GDM1 (cell line): ENCODE data around the gene VPS26C.

Experiments used
- DNase-seq: peaks from one replicate; lab custom pipeline; 2025; lab: John Stamatoyannopoulos, UW

VPS26C gene

DNA sequence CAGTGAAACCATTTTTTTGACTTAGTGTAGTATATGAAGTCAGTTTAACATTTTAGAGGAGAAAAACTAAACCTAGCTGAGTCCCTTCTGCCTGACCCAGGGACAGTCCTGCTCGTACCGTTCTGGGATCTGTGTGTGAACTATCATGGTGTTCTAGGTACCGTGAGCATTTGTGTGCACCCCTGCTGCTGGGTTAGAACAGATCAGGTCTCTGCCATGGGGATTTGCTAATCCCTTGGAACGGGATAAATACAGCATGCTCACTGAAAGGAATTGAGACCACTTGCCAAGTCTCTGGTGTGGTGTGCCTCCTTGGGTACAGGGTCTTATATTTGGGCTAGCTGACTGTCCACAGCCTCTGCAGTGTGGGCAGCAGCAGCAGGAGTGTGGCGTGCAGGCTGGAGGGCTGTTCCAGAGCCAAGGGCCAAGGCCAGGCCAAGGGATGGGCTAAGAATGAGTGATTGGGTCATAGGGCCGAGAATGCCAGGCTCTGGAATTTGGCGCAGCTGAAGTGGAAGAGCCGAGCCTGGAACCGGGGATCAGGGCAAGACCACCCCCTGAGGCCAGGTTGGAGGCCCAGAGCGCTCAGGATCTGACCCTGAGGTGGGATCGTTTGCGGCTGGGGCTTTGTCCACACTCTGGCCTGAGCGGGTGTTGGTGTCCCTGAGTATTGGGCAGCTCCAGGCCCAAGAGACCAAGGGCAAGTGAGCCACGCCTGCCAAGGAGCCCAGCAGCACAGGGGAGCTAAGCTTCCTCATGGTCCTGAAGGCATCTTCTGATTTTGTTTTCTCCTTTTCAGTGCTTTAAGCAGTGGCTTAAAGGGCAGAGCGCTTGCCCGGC is 66.3 kb downstream of the VPS26C start:
- no peak for DNase-seq

DNA sequence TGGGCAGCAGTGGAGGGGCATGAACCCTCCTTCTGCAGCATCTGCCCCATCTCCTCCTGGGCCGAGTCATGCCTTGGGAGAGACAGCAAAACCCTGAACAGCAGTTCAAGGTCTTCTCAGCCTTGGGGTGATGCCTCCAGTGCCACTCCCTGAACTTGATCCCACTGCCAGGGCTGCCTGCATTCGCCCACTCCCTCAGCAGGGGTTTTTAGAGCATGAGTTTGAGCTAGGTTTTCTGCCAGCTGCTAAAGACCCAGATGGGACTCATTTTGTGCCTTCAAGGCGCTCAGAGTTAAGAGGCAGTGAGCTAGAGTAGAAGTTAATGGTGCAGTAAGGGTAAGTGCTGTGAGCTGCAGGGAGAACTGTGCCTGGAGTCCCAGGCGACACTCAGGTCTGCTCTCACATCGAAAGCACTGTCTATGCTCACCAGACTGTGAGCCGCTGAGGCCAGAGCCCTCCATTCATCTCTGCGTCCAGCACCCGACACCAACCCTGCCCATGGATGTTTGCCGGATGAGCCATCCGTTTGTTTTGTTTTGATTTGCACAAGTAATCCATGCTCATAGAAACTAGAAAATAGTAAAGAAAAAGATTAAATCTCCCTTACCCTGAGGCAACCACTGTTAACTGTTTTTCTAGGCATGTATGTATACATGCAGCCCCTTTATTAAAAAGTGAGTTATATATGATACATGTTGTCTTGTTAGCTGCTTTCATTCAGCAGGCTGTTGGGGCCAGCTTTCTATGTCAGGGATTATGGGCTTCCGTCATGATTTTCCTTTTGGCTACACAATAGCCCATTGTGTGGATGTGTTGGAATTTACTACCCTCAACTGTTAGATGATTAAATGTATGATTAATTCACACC is 67.8 kb downstream of the VPS26C start:
- DNase-seq = no peak

DNA sequence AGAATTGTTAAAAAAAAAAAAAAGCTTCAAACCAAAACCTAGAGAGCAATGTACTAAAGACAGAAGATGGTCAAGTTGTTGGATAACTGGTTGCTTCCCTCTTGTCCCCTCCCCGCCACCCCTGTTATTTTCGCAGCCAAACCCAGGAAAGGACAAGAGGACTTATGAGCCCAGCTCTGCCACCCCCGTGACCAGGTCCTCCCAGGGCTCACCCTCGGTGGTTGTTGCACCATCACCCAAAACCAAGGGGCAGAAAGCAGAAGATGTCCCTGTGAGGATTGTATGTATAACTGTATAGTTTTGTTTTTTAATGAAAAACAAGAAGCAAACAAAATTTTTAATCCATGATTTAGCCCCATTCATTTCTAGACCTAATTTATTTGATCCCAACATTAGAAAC is 69.4 kb downstream of the VPS26C start:
- no peak for DNase-seq

DNA sequence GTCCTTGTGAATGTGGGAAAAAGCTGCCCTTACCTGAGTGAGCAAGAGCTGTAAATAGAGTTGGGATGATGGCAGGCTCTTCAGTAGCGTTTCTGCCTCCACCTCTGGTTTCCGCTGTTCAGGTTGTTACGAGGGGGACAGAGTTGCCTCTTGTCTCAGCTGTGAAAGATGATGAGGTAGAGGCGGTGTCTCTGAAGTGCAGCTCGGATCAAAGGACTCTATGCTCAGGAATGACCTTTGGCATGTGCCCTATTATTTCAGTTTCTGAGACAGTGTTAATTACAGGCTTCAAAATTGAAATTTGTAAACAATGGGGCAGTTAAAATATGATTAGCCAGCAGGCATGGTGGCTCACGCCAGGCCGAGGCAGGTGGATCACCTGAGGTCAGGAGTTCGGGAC is 70.3 kb downstream of the VPS26C start:
- no peak for DNase-seq

DNA sequence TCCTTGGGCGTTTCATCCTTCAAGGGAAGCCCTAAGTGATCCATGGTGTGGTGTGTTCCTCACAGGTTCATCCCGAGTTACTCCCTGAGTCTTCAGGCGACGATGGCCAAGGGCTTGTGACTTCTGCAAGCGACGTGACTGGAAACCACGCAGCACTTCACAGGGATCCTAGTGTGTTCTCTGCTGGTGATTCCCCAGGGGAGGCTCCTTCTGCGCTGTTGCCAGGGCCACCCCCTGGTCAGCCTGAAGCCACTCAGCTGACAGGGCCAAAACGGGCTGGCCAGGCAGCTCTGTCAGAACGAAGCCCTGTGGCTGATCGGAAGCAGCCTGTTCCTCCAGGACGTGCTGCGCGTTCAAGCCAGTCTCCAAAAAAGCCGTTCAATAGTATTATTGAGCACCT is 71.5 kb downstream of the VPS26C start:
- no peak for DNase-seq

DNA sequence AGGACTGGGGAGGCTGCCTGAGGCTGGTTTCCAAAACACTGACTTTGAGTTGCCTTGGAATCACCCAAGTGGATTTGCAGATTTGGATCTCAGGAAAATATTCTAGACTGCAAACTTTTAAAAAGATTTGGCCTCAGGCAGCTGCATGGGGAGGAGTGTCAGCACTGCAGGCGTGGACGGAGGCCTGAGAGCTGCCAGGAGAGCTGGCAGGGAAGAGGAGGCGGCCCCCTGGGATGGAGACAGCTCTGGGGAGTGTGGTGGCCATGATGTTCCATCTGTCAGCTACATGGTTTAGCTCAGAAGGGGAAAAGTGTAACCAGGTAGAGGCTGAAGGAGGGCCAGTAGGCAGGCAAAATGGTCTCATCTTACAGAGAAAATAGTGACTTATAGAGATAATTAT is 72.1 kb downstream of the VPS26C start:
- no peak for DNase-seq

DNA sequence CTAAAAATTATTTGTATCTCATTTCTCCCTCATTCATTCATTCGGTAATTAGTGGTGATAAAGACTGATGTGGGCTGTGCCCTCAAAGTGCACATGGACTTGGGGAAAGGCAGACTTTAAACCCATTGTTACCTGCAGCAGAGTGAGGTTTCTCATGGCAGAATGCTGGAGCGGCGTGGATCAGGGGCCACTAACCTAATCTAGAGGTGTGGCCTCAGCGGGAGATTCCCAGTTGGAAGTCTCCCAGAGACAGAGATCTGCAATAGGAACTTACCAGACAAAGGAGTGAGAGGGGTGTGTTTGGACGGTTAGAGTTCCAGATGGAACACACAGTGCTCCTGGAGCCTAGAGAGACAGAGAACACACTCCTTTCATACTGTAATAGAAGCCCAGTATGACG is 73.5 kb downstream of the VPS26C start:
- DNase-seq = no peak

DNA sequence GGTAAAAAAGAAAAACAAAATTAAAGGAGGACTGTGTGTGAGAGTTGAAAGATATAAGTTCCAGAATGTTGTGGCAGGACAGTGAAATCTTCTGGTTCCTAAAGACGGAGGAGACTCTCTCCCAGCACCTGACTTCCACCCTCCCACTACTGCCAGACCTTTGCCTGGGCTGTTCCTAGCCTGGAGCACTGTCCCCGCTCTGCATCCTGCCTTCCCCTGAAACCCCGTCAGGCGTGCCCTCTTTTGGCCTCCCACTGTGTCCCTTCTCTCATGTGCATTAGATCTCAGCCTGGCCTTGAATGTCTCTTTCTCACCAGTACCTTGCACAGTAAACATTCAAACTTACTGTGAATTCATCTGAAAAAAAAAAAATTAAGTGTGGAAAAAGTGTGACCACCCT is 74.1 kb downstream of the VPS26C start:
- DNase-seq = no peak

DNA sequence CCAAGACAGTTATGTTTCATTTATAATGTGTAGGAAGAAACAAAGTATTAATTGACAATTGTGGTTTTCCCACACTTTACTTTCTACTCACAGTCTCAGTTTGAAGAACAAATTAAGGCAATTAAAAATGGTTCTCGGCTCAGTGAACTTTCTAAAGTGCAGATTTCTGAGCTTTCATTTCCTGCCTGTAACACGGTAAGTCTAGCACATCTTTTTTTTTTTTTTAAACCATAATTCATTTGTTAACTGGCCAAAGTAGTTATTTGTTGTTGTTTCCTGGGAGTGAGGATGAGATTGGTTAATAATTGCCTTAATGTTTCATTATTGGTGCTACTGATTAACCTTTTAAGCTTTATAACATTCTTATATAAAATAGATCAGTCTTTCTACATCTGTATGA is 75.1 kb downstream of the VPS26C start:
- no peak for DNase-seq

DNA sequence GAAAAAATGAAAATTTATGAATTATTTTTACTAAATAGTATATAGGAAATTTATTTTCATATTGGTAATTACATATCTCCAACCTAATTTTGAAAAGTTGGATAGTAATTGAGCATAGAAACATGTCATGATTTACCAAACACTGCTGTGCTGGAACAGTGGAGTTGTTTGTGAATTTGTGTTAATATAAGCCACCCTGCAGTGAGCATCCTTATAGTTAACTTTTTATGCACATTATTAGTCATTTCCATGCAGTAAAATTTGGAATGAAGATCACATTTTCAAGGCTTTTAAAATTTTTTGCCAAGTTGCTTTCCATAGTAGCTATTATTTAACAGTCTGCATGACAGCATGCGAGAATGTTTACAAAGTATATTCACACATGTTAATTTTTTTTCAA is 78.3 kb downstream of the VPS26C start:
- no peak for DNase-seq

DNA sequence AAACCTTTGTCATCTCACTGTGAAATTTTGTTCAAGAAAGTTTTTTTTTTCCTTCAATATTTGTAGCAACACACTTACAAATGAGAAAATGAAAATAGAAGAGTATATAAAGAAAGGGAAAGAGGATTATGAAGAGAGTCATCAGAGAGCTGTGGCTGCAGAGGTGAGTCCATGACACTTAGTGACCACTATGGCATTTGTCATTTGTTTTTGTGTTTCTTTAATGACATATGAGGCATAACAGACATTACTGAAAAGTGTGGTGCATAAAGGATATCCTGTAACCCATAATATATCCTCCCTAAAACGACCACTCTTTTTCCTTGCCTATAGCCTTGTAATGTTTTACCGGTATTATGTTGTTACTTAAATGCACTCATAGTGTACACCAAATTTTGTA is 80.2 kb downstream of the VPS26C start:
- DNase-seq = no peak

DNA sequence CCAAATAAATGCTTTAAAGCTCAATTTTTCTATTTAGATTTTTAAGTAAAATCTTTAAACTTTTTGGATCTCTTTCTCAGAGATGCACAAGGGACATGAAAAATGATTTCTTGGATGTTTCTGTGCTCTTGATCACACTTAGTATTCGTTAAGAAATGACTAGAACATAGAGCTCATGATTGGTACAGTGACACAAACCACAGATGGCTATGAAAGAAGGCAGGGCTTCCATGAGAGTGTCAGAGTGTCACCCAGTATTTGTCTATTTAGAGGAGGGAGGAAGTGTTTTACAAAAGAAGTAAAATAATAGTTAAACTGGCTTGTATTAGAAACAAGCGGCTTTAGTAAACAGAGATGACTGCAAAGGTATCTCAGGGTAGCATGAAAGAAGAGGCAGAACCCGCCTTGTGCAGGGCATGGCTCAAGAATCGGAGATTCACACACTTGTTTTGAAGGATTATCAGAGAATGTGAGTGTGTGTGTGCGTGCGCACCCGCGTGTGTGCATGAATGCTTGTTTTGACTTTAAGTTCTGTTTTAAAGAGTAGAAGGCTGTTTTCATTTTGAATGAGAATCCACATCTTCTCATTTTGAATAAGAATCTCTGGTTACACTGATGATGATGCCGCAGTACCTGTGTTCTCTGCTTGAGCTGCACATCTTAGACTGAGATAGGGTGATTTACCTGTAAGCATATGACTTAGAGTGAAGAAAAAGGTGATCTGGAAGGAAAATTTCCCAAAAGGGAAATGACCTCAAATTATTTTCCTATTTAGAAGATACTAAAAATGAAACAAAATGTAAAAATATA is 82.1 kb downstream of the VPS26C start:
- DNase-seq = no peak

DNA sequence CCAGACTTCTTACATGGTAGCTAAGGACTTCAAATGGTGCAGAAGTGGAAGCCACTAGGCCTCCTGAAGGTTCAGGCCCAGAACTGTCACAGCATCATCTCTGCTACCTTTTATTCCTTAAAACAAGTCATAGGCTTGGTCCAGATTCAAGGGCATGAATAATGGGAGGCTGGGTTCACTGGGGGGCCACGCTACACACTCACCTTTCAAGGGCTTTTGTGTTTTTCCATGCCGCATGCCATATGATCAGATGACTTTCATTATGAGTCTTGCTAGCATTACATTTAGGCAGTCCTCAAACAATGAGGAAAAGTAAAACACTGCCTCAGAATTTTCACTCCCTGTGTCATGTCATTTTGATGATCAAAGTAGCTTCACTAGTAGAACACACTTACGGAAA is 83.4 kb downstream of the VPS26C start:
- no peak for DNase-seq

DNA sequence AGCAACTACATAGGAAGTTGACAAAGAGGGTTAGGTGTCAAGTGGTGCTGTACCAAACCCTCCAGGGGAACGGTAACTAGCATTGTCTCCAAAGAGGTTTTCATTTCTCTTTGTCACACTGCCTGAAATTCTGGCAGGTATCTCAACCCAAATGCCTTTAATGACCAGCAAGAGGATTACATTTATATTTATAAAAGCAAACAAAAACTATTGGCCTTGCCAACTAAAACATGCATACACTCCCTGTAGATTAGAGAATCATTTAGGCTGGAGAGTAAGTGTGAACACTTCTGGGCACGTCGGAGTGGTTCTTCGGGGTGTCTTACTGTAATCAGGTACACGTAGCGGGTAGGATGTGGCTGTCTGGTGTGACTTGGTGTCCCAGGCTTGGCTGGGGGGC is 84.9 kb downstream of the VPS26C start:
- DNase-seq = no peak

DNA sequence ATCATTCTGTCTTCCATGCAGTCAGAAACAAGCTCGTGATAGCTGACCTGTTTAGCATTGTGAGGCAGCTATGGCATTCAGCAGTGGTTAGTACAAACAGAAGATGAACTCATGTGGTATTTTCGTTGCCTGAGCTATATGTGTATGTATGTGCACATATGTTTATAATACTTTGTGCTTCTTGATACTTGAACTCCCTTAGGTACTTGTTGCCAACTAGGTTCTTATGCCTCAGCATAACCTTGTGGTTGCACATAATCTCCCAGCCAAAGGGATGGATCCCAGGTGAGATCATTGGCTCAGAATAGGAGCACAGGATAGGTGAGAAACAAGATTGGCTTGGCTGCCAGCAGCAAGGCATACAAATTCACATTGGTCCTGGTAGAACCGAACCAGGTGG is 86.1 kb downstream of the VPS26C start:
- no peak for DNase-seq

DNA sequence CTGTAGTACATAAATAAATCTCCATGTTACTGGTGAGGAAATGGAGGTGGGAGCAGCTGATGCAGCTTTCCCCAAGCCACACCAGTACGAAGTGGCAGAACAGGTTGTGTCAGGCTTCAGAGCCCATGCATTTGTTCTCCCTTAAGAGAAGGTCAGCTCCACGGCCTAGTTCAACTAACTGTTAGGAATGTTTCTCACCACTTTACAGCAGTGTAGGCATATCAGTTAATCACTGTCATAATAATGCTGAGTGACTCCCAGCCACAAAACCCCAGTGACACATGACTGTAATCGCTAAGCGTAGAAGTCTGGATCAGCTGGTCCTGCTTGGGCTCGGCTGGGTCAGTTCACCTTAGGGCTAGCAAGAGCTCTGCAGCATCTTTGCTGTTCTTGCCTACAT is 90.4 kb downstream of the VPS26C start:
- no peak for DNase-seq
